ENCODE data around the gene SERPINA1. TPM values are rescaled to one million over a fixed set of nuclear protein-coding genes. Genes with fewer than 3 reads are reported as not detected.

Gene SERPINA1
- total RNA-seq, 1 experiment from 2014 or later: 9.1 TPM

- Histone ChIP-seq H2AFZ (ENCODE audit: low read depth, low read length, poor library complexity, severe bottlenecking) (no peak overlapping the region), H3K4me3 (replicated peaks in 1 of 2; ENCODE audit: low read depth in 1 of 2, low read length in 2 of 2) (no peak overlapping the region), H3K9me2 (ENCODE audit: insufficient read depth) (no peaks in the 10 kb centered on the region), H4K20me1 (ENCODE audit: insufficient read depth) (no peaks in the 10 kb centered on the region), H3K36me3 (ENCODE audit: control insufficient read depth in 1 of 2, insufficient read depth in 2 of 2, low read length in 2 of 2) (no peaks in the 10 kb centered on the region), H3K9me3 (ENCODE audit: control insufficient read depth in 1 of 2, insufficient read depth in 1 of 2, low read depth in 1 of 2, low read length in 2 of 2) (no peaks in the 10 kb centered on the region), H3K4me1 (ENCODE audit: control insufficient read depth in 1 of 2, insufficient read depth in 2 of 2, low read length in 2 of 2) (peaks cover 0 to 6% of the 10 kb centered on the region in 2 experiments; a peak in 1 of 4 replicates), H3K4me2 (ENCODE audit: low read length) (no peak overlapping the region), H3K27me3 (ENCODE audit: insufficient read depth, low read length) (no peaks in the 10 kb centered on the region), H3K9ac (ENCODE audit: low read length) (no peak overlapping the region), H3K27ac (ENCODE audit: low read depth, low read length) (no peak overlapping the region), H3K79me2 (ENCODE audit: insufficient read depth, low read length) (no peaks in the 10 kb centered on the region)
- RAD21 ChIA-PET (ENCODE audit: low non-redundant PET in 1 of 2, low total read pairs in 2 of 2, uncharacterized antibody in 2 of 2, unreplicated experiment in 2 of 2): no interaction called here
- intact Hi-C loops (cut with micrococcal nuclease): no loop called here
- TF ChIP-seq ZBTB33 (IDR thresholded peaks at IDR 0.05; ENCODE audit: extremely low read depth, insufficient replicate concordance, low read length) (no peak), SP1 (IDR thresholded peaks at IDR 0.05; ENCODE audit: low read depth) (no peak), TCF7L2 (IDR thresholded peaks at IDR 0.05; ENCODE audit: borderline replicate concordance, extremely low read depth, insufficient read depth, insufficient read length) (no peak), CBX3 (IDR thresholded peaks at IDR 0.05; ENCODE audit: low read depth) (no peak), JUND (IDR thresholded peaks at IDR 0.05) (no peak), POLR2AphosphoS5 (IDR thresholded peaks at IDR 0.05; ENCODE audit: low read depth, low read length) (no peak), FOSL1 (IDR thresholded peaks at IDR 0.05; ENCODE audit: low read depth) (no peak)
- no TSS peak for BruUV-seq (replicated peaks)
- CTCF ChIA-PET: no interaction called here
- DNase-seq (ENCODE audit: low read depth, low spot score) (no peak), ATAC-seq (no peak)
- POLR2A ChIA-PET: no interaction called here
Observed at GRCh38 chr14:94367347-94368242, 20.8 kb downstream of the SERPINA1 start.

All from HCT116 (cell line).